Measurements from ENCODE around the gene CGRRF1. TPM values are rescaled to one million over a fixed set of nuclear protein-coding genes. Genes with fewer than 3 reads are reported as not detected.

Gene CGRRF1
- total and polyA plus RNA-seq, 2 of the 13 experiments (the other 11 are each of a cell fraction or from before 2014, with no cell fraction given), result 16.8 to 18.2 TPM

GRCh38 chr14:54488646-54489317 is 20.9 kb upstream of the CGRRF1 start, which contains the start of gene GMFB (continued):
- TF ChIP-seq ZNF512 (CRISPR knock-in tag; IDR thresholded peaks at IDR 0.05), result no peak
- TF ChIP-seq, protein P1, sequence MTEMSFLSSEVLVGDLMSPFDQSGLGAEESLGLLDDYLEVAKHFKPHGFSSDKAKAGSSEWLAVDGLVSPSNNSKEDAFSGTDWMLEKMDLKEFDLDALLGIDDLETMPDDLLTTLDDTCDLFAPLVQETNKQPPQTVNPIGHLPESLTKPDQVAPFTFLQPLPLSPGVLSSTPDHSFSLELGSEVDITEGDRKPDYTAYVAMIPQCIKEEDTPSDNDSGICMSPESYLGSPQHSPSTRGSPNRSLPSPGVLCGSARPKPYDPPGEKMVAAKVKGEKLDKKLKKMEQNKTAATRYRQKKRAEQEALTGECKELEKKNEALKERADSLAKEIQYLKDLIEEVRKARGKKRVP (CRISPR knock-in tag; IDR thresholded peaks at IDR 0.05), result 0 out of 4 replicates have a peak, but pooled peaks of 1 of the 2 experiments have one; percentile 24
- TF ChIP-seq HCFC1 (IDR thresholded peaks at IDR 0.05; ENCODE audit: low read depth, low read length), result peak; percentile 22; the same call in 1 of the 2 replicates
- no peak for TF ChIP-seq ZNF891 (CRISPR knock-in tag; IDR thresholded peaks at IDR 0.05)
- TF ChIP-seq DRAP1 (CRISPR knock-in tag; IDR thresholded peaks at IDR 0.05), result 0 out of 2 replicates have a peak, but pooled peaks have one; percentile 47
- peak; percentile 57 for TF ChIP-seq PPARG (CRISPR knock-in tag; conservative IDR thresholded peaks at IDR 0.05)
- TF ChIP-seq, protein P2, sequence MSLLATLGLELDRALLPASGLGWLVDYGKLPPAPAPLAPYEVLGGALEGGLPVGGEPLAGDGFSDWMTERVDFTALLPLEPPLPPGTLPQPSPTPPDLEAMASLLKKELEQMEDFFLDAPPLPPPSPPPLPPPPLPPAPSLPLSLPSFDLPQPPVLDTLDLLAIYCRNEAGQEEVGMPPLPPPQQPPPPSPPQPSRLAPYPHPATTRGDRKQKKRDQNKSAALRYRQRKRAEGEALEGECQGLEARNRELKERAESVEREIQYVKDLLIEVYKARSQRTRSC (CRISPR knock-in tag; IDR thresholded peaks at IDR 0.05; ENCODE audit: low read depth), result no peak
- TF ChIP-seq, protein P3, sequence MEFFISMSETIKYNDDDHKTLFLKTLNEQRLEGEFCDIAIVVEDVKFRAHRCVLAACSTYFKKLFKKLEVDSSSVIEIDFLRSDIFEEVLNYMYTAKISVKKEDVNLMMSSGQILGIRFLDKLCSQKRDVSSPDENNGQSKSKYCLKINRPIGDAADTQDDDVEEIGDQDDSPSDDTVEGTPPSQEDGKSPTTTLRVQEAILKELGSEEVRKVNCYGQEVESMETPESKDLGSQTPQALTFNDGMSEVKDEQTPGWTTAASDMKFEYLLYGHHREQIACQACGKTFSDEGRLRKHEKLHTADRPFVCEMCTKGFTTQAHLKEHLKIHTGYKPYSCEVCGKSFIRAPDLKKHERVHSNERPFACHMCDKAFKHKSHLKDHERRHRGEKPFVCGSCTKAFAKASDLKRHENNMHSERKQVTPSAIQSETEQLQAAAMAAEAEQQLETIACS (CRISPR knock-in tag; IDR thresholded peaks at IDR 0.05), result no peak
- TF ChIP-seq RXRA (CRISPR knock-in tag; IDR thresholded peaks at IDR 0.05), result peak; percentile 50; the same call in 1 of the 2 replicates
- no peak for TF ChIP-seq ZBTB4 (CRISPR knock-in tag; IDR thresholded peaks at IDR 0.05; ENCODE audit: borderline replicate concordance)
- TF ChIP-seq HIC2 (CRISPR knock-in tag; IDR thresholded peaks at IDR 0.05; ENCODE audit: low read depth), result peak; percentile 46; the same call in 1 of the 2 replicates
- TF ChIP-seq HMGXB3 (CRISPR knock-in tag; IDR thresholded peaks at IDR 0.05; ENCODE audit: borderline replicate concordance), result no peak

All from HepG2 (cell line).